AG08395 (cell line): Measurements from ENCODE around the gene SLC25A15.
"Not testable (repeated sequence)": the region's sequence is repeated elsewhere in the genome, so short reads cannot be mapped to it uniquely, and the experiment has no call there.

Experiments used
- DNase-seq: peaks from one replicate; pipeline ENCODE4 v3.0.0; 2012; ENCODE audit warnings: mixed read lengths, low spot score

SLC25A15 gene

DNA sequence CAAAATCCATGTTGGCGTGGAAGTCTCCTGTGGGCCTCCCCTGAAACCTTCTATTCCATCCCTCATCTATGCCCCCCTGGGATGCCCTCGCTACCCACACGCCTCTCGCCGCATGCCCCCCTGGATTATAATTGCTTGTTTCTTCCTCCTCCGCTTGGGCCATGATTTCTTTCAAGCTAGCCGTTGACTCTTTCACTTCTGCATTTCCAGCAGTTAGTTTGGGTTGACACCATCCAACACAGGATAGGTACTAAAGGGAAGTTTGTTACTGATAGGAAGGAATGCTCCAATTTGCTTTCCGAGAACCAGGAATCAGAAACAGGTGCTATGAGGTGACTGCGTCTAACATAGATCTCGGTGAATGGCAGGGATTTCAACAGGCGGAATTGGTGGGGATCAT is 7.7 kb upstream of the SLC25A15 start:
- DNase-seq, result no peak

DNA sequence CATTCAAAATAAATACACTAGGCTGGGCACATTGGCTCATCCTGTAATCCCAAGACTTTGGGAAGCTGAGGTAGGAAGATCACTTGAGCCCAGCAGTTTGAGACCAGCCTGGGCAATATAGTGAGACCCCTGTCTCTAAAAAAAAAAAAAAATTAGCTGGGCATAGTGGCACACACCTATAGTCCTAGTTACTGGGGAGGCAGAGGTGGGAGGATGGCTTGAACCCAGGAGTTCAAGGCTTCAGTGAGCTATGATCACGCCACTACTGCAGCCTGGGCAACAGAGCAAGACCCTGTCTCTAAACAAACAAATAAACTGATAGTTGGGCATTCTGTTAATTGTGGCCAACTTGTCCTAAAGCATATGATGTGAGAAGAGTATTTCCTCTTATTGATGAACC is 6.4 kb upstream of the SLC25A15 start:
- DNase-seq, result not testable (repeated sequence)

DNA sequence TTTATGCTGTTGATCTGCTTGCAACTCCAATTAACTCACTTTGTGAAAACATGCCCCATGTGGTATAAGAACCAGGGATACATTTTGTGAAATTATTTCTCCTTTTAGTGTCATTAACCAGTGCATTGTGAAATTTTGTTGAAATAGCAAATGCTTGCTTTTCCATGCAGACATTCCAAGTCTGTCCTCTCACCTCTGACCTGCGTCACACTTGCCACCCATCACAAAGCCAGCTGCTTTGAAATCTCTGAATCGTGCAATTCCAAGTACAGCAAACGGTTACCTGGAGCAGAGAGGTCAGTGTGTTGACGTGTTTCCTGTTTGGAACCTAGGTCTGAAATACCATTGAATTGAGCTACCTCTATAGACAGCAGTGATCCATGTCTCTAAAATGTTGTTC is 4.9 kb upstream of the SLC25A15 start:
- no peak for DNase-seq

DNA sequence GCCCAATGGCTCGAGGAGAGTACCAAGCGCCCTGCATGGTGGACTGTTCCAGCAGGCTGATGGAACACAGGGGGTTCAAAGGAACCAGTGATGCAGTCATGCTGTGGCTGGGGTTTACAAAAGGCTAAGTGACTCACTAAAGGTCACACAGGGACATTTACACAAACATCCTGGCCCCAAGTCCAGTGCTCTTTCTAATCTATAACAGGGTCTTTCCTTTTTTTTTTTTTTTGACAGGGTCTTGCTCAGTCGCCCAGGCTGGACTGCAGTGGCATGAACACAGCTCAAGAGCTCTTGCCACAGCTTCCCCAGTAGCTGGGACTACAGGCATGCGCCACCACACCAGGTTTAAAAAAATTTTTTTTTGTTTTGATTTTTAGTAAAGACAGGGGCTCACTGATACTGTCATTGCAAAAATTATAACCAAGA is 2.8 kb upstream of the SLC25A15 start:
- peak; percentile 40 for DNase-seq

DNA sequence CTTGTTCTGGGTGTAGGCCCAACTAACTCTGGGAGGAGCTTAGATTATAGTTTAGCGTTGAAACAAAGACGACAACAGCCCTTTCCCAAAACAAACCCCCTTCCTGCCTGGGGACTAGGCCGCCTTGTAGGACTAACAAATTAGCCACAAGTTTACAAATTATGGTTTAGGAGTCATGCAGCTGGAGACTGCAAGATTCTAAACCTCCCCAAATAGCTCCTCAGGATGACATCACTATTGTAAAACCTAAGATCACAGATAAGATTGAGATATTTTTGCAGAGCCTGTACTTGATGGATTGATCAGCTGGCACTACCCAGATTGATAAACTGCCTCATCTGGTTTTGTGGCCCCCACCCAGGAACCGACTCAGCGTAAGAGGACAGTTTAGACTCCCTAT is 2.3 kb upstream of the SLC25A15 start:
- DNase-seq, result no peak

- not testable (repeated sequence) for DNase-seq
Observed at GRCh38 chr13:40788540-40789274, 704 bp upstream of the SLC25A15 start.

- peak; percentile 28 for DNase-seq
Observed at GRCh38 chr13:40790154-40790616, 774 bp downstream of the SLC25A15 start.

GRCh38 chr13:40792284-40793051 is 3.1 kb downstream of the SLC25A15 start:
- no peak for DNase-seq

DNA sequence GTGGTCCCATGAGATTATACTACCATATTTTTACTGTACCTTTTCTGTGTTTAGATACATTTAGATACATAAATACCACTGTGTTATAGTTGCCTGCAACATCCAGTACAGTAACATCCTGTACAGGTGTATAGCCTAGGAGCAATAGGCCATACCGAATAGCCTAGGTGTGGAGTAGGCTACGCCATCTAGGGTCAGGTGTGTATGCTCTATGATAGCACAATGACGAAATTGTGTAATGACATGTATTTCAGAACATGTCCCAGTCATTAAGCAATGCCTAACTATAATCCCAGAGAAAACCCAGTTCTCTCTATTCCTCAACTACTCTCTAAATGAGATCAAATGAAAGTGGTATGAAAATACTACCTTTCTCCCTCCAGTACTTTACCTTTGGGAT is 3.9 kb downstream of the SLC25A15 start:
- no peak for DNase-seq

GRCh38 chr13:40794414-40795368 is 5.3 kb downstream of the SLC25A15 start:
- DNase-seq, result no peak

- no peak for DNase-seq
Observed at GRCh38 chr13:40796649-40797048, 7.2 kb downstream of the SLC25A15 start.

DNA sequence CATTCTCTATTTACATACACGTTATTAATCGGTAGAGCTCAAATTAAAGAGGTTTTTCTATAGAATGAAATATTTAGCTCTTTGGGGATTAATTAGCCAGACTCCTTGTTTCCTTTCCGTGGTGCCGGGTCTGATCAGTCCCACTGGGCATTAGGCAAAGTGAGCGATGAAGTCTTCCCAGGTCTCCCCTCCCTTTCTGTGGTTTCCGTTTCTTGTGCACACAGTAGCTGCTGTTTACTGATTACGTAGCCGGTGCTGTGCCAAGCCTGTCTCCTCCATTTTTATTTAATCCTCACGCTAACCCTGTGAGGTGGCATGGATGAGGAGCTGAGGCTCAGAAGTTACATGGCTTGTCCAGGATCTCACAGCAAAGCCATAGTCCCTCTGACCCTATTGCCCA is 9.0 kb downstream of the SLC25A15 start:
- no peak for DNase-seq

DNA sequence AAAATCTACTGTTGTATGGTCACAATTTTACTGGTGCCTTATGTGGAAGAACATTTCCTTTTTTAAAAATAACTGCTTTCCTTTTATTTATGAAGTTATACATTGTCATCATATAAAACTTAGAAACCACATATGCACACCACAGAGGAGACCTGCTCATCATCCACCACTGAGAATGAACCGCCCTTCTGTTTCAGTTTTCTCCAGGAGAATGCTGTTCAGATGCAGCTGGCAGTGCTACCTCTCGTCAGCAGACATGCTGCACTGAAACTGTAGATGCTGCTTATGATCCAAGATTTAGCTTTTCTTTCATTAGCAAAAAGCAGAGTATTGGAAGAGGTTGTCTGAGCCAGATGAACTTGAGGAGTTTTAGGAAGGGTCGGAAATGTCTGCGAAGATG is 10.1 kb downstream of the SLC25A15 start:
- no peak for DNase-seq

DNA sequence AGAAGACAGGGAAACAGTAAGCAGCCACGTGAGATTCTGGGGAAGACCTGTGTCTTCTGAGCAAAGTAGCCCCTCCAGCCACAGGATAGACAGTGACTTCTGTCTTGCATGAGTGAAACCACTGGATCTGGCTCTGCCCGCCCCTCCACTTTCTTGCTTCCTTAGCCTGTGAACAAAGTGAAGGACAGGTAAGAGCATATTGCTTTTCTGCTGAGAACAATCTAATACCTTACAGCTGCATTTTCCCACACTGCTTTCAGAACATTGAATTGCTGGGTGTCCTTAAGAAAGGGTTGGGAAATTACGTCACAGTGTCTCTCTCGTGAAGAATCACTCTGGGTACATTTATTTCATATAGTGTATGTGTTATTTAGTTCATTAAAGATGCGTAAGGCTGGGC is 11.1 kb downstream of the SLC25A15 start:
- no peak for DNase-seq

- DNase-seq, result no peak
Observed at GRCh38 chr13:40801255-40802217, 12.1 kb downstream of the SLC25A15 start.

DNA sequence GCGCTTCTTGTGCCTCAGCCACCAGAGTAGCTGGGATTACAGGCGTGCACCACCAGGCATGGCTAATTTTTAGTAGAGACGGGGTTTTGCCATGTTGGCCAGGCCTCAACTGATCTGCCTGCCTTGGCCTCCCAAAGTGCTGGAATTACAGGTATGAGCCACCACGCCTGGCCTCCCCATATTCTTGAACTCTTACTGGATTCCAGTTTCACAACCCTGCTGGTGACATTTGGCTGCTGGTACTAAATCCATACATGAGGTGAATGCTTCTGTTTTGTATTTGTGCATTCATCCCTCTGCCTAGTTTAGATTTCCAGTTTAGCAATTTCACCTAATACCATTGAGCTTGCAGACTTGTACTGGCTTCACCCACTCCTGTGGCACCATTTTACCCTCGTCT is 13.9 kb downstream of the SLC25A15 start:
- no peak for DNase-seq

DNA sequence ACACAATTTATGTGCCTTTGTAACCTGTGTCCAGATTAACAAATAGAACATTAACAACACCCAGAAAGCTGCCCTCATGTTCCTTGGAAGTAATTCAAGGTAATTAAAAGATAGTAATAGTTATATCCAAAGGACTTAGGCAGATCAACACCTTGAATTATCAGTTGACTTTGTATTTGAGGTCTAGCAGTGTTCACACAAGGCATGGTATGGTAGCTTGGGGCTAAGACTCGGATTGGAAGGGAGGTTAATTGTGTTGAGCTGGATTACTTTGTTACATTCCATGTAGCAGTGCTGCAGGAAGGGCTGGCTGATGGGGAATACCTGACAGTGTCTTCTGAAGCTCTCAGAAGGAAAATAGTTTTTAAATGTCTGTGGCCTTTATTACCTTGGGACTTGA is 16.8 kb downstream of the SLC25A15 start:
- no peak for DNase-seq

DNA sequence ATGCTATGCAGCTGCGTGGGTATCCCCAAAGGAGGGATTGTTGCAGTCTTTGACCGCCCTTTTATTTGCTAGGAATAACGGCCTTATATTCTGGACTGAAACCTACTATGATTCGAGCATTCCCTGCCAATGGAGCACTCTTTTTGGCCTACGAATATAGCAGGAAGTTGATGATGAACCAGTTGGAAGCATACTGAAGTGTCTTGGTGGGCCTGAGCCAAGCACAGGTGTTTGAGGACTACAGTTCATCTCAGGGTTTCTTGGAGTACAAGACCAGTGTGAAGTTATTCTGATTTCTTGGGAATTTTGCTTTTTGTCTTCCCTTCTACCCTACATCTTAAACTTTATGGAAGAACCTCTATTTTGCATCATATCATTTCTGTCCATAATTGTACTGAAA is 20.1 kb downstream of the SLC25A15 start:
- DNase-seq, result no peak

GRCh38 chr13:40812102-40812501 is 22.7 kb downstream of the SLC25A15 start:
- no peak for DNase-seq

DNA sequence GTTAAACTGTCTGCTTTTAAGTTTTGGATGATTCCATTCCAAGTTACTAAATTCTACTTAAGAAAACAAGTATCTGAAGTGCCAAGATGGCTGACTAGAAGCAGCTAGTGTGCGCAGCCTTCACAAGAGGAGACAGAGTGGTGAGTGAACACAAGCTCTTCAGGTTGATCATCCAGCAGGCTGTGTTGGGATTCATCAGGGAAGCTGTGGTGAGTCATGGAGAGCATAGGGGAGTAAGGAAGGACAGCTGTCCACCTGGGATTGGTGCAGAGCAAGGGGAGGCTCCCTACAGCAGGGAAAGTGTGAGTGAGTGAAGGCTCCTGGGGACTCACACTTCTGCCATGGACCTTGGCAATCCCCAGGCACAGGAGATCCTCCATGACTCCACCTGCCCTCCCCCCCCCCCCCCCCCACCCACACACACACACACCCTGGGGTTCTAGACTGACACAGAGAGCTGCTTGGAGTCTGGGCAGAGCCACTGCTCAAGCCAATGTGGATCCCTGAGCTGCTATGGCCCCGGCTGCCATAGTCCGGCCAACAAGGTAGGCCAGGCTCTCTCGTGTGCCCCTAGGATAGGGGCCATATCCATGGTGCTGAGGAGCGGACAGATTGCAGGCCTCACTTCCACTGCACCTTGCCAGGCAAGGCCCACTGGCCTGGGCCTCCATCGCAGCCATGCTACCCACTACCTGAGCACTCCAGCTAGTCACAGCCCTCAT is 23.5 kb downstream of the SLC25A15 start:
- DNase-seq, result peak; percentile 12
